Activated CD8-positive, alpha-beta memory T cell treated with anti-CD3 and anti-CD28 coated beads, Interleukin-2, amount 50 U/mL, for 48 hours (primary cell): ENCODE measurements around the gene PLK5.
A peak's percentile ranks its signal among the peaks of the same experiment; 100 is the strongest.

Experiments
- DNase-seq: peaks from one replicate; pipeline ENCODE4 v3.0.0-alpha.2; 2020

Gene PLK5

DNA sequence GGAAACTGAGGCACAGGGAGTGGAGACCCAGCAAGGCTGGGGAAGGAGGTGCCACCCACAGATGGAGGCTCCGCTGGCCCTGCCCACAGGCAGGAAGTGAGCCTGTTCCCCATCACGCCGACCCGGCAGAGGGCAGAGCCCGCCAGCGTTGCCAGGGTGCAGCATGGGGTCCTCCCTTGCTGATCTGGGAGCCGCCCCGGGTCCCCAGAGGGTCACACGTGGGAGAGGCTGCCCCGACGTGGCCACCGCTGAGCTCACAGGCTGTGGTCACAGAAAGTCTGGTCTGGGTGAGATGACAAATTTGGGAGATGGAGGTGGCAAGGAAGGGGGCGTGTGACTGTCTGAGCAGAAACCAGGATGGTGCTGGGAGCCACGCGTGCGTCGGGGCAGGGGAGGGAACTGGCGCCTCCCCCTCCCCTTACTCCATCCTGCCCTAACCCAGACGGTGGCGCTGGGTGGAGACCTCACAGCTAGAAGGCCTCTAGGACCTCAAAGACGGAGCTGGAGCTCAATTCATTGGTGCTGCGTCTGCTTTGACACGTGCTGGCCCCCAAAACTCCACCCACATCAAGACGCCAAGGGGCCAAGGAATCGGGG, 36.5 kb downstream of the PLK5 start:
- no peak for DNase-seq

DNA sequence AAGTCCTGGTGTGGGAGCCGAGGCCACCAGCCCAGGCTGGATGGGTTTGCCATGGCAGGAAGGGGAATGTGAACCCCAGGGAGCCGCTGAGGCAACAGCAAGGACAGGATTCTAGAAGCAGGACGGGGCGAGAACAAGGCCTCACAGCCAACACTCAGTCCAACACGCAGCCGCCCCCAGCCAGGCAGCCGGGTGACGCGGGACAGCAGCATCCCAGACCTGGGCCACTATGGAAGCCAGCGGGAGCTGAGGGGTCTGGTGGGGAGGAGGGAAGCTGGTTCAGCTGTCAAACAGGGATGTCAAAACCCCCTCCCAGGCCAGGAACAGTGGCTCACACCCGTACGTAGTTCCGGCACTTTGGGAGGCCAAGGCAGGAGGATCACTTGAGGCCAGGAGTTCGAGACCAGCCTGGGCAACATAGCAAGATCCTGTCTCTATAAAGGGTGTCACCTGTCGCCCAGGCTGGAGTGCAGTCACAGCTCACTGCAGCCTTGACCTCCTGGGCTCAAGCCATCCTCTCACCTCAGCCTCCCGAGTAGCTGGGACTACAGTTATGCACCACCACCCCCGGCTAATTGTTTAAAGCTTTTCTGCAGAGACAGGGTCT, 37.5 kb downstream of the PLK5 start:
- no peak for DNase-seq

DNA sequence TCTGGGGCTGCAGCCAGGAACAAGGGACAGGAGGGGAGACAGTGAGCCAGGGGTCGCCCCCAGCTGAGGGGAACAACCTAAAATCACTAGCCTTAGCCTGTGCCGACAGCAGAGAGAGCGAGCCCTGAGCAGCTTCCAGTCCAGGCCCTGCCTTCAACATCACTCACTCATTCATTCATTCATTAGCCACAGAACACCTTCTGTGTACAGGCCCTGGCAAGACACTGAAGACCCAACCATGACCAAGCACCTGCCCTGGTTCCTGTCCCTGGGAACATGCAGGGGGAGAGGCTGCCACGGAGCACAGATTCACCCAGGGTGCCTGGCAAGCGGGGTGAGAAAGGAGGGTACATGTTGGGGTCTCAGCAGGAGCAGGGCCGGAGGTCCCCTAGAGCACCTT, 39.4 kb downstream of the PLK5 start:
- DNase-seq: no peak

DNA sequence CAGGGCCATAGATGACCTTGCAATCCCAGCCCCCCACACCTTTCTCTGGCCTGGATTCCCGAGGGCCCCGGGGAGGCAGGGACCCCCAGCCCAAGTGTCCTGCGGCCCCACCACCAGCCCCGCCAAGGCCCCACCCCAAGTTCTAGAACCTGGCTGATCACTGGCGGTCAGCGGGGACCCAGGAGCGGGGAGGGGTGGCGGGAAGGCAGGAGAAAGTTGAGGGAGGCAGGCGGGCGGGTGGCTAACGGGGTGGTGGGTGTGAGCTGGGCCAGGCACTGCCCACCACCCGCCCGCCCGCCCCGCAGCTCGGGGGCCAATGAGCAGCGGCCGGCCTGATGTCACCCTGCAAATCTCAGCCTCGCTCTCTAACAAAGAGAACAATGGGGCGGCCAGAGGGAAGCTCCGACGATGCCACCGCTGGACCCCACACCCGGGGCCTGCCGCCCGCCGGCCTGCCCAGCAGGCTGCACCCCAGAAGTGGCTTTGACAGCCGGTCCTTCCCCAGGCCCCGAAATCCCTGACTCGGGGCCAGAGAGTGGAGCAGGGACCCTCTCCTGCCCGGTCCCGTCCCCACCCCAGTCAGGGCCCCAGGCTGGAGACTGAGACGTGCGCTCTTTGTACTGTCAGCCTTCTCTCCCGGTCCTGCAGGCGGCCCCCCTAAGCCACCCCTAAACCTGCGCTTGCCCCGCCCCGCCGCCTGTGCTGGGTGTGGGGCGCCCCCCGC, 42.7 kb downstream of the PLK5 start:
- no peak for DNase-seq

DNA sequence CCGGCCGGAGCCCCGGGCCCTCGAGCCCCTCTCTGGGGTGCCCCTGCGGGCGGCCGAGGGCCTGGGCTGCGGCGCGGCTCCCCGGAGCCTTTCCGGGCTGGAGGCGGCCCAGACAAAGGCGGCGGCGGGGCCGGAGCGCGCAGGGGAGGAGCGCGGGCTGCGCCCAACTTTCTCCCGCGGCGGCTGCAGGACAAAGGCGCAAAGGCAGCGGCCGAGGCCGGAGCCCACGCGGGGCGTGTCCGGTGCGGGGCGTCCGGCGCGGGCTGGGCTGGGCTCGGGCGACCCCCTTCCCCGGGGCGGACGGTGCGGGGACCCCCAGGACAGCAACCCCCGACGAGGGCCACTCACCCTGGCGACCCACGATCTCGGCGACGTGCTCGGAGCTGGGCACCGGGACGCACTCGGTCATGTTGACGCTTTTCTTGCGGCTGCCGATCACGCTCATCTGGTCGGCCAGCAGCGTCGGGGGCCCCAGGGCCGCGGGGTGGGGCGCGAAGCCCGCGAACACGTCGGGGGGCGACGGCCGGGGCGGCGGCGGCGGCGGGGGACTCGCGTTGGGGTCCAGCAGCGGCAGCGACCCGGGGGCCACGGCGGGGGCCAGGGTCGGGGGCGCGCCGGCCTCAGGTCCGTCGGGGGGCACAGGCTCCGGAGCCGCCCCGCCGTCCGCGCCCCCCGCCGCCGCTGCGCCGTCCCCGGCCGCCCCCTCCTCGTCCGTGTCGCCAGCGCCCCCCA, 43.4 kb downstream of the PLK5 start:
- no peak for DNase-seq

DNA sequence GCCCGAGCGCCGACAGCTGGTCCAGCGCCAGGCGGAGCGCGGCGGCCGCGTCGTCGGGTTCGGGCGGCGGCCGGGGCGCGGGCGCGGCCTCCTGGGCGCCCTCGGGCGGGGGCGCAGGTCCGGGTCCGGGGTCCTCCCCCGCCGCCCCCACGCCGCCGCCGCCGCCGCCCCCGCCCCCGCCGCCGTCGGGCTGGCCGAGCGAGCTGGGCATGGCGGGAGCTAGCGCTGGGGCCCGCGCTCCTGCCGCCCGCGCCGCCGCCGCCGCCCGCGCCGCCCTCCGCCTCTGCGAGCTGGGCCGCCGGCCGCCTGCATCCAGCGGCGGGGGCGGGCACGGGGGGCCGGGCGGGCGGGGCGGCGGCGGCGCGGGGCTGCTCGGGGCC, 44.0 kb downstream of the PLK5 start:
- no peak for DNase-seq

DNA sequence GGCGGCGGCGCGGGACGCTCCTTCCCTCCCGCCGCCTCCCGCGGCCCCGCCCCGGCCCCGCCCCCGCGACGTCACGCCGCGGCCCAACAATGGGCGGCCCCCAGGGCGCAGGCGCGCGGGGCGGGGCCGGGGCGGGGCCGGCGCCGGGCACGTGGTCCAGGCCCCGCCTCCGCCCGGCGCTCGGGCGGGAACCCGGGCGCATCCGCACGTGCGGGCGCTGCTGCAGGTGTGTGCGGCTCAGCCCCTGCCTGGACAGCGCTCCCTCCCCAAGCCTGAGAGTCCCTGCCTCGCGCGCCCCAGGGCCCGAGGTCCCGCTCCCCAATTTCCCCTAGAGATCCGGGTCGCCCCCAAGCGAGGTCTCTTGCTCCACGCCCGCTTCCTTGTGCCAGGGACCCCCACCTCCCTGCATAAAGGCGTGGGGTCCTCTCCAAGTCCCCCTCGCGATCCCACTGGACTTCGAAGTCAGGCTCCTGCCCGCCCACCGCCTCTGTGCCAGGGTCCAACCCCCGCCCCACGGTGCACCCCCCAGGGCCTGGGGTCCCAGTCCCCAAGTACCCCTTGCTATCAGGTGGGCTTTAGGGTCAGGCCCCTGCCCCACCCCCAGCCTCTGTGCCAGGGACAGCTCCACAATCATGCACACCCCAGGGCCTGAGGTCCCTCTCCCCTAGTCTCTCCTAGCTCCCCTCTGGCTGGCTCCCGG, 44.6 kb downstream of the PLK5 start, which contains the start of gene MEX3D:
Gene MEX3D (minus strand): TSS at position 6 of the 700 bp plus-strand sequence. CDS start 267 bp downstream, outside the sequence.
- DNase-seq: peak; percentile 92

DNA sequence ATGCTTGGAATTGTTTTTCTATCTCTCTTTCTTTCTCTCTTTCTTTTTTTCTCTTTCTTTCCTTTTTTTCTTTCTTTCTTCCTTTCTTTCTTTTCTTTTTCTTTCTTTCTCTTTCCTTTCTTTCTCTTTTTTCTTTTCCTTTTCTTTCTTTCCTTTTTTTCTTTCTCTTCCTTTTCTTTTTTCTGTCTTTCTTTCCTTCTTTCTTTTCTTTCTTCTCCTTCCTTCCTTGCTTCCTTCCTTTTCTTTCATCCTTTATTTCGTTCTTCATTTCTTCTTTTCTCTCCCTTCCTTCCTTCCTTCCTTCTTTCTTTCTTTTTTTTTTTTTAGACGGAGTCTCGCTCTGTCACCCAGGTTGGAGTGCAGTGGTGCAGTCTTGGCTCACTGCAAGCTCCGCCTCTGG, 46.1 kb downstream of the PLK5 start:
- DNase-seq: no peak

DNA sequence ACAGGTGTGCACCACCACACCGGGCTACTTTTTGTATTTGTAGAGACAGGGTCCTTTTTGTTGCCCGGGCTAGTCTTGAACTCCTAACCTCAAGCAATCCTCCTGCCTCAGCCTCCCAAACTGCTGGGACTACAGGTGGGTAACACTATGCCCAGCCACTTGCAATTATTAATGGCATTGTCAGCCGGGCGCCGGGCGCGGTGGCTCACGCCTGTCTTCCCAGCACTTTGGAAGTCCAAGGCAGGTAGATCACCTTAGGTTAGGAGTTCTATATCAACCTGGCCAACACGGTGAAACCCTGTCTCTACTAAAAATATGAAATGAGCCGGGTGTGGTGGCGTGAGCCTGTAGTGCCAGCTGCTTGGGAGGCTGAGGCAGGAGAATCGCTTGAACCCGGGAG, 47.0 kb downstream of the PLK5 start:
- DNase-seq: no peak

DNA sequence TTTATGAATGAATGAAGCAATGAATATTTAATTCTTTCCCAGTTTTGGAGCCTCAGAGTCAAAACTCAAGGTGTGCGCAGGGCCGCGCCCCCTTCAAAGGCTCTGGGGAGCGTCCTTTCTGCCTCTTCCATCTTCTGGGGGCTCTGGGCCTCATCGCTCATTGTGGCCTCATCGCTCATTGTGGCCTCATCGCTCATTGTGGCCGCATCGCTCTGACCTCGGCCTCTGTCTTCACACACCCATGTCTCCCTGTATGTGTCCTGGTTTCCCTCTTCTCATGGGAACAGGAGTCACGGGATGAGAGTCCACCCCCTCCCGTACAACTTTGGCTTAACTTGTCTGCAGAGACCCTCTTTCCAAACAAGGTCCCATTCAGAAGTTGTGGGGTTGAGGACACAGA, 47.5 kb downstream of the PLK5 start:
- DNase-seq: no peak

DNA sequence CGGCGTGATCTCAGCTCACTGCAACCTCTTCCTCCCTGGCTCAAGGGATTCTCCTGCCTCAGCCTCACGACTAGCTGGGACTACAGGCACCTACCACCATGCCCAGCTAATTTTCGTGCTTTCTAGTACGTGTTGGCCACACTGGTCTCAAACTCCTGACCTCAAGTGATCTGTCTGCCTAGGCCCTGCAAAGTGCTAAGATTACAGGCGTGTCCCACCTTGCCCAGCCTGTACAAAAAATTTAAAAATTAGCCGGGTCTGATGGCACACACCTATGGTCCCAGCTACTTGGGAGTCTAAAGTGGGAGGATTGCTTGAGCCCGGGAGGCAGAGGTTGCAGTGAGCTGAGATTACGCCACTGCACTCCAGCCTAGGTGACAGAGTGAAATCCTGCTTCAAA, 48.9 kb downstream of the PLK5 start:
- no peak for DNase-seq

DNA sequence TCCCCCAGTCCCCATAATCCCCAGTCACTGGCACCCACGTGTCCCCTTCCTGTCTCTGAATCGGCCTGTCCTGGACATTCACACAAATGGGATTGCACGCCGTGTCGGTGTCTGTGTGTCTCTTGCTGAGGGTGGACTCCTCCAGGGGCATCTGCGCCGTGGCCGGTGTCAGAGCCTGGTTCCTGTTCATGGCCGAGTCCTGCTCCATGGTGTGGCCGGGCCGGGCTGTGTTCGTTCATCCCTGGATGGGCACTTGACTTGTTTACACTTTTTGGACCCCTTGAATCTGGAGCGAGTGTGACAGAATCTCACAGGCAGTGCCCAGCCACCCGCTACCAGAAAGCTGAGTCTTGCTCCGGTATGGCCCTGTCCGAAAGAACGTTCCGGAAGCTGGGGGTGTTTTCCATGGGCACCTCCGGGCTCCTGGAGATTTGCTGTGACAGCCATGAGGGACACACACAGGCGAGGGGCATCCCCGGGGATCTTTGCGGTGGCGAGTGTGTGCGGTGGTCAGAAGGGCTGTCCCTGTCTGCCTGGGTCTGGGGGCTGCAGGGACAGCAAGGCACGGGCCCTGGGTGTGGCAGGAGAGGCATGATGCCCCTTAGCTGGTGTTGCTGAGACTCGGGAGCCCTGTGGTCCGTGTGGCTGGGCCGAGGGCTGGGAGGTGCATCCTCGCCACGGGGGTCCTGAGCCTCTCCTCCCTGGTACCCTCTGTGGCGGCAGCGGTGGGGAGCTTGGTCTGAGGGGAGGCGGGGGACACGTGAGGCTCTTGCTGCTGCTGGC, 50.7 kb downstream of the PLK5 start:
- no peak for DNase-seq

DNA sequence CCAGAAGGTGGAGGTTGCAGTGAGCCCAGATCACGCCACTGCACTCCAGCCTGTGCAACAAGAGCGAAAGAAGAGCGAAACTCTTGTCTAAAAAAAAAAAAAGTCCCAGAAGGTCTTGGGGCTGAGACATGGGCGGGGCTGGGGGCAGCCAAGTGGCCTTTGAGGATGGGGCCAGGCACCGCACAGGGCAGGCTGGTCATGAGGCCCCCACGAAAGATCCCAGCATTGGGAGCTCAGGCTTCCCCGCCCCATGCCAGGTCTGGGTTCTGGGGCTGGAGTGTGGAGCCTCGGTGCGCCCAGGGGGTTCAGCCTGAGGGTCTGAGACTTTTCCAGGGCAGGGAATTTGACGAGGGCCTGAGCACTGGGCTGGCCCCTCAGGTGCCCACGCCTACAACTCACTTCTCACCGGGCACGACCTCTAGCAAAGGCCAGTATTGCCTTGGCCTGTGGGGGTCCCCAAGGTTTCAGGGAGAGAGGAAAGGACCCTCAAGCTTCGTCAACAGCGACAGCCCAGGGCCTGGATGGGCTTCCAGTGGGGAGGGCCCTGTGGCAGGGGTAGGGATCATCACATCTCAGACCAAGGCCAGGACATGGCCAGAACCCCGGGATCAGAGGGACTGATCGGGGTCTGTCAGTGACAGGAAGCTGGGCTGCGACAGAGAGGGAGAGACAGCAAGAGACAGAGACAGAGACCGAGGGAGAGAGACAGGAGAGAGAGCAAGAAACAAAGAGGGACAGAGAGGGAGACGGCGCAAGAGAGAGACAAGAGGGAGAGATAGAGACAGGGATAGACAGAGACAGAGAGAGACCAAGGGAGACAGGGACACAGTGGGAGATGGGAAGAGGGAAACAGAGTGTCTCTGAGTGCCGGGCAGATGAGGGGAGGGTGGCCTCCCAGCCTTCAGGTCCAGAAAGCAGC, 51.7 kb downstream of the PLK5 start:
- no peak for DNase-seq

DNA sequence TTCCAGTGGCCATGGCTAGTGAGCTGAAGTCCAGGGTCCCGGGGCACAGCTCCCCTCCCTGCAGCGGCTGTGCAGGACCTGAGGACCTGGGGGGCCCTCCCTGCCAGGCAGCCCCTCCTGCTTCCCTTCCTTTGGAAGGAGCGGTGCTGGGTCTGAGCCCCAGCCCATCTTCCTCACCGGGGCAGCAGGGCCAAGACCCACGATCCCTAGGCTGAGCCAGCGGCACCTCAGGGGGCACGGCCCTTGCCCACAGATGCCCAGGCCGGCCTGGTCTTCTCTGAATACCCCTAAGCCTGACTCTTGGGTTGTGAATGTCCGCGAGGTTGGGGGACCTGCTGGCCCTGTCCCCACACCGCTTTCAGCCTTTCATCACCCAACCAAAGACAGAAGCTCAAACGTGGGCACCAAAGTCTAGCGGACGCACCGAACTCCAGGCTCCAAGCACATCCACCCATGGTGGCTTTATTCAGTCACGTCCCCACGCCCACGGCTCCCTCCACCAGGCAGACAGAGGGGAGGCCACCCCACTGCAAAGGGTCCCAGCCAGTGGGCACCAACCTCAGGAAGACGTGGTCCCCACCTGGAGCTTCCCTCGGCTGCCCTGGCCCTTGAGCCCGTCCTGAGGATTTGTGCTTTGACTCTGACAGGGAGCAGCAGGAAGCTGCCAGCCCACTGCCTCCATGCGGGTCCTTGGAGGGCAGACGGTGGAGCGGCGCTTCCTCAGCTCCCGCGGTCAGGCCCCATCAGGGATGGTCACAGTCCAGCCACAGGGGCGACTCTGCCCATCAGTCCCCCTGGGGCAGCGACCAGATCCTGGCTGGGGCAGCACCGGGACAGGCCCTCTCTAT, 52.6 kb downstream of the PLK5 start:
- no peak for DNase-seq

DNA sequence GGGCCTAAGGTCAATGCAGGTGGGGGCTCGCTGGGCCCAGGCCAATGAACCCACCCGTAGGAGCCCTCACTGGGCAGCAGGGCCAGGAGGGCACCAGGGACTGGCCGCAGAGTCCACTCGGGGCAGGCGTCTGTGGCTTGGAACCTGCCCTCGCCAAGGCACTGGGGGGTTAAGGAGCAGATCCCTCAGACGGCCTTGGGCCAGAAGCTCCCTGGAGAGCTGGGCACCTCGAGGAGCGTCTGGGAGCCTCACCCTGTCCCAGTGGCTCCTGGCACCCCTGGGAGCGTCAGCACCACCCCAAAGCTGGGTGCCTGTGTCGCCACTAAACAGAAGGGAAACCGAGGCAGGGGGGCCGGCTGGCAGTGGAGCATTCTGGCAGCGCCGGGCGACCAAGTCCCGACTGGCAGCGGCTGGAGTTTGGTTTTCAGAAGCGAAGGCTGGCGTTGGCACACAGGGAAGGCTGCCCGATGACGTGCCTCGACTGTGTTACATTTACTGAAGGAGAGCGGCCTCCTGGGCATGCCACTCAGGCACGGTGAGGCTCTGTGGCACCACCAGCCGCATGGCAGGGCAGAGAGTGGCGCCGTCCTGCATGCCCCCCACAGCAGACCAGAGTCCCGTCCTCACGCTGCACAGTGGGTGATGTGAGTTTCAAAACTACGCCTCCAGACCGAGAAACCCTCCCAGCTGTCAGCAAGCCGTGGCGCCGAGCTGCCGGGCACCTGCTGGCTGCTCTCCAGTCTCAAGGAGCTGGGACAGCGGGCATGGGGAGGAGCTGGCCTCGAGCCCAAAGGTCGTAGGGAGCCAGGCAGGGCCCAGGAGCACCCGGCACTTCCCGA, 53.4 kb downstream of the PLK5 start:
- DNase-seq: no peak

DNA sequence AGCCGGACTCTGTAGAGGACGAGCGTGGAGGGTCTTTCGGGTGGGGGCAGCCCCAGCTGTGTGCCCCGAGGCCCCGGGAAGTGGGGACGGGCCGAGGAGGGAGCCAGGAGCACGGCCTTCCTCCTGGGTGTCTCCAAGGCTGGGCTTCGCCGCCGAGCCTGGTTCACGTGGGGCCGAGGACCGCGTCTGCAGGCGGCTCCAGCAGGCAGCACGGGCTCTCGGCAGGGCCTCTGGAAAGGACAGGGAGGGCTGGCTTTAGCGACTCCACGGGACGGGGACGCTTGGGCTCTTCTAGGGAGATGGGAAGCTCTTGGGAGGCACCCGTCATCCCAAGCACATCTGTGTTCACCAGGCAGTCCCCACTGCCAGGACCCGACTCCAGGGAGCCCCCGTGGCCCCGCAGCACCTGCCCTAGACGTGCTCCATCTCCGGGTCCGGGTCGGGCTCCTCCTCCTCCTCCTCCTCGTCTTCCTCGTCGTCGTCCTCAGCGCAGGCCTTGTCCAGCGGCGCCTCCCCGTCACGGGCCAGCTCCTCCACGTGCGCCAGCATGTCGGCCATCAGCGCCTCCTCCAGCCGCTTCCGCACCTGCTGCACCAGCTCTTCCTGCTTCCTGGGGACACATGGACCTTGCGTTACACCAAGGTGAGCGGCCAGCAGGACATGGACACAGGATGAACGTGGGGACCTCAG, 54.2 kb downstream of the PLK5 start:
- no peak for DNase-seq

DNA sequence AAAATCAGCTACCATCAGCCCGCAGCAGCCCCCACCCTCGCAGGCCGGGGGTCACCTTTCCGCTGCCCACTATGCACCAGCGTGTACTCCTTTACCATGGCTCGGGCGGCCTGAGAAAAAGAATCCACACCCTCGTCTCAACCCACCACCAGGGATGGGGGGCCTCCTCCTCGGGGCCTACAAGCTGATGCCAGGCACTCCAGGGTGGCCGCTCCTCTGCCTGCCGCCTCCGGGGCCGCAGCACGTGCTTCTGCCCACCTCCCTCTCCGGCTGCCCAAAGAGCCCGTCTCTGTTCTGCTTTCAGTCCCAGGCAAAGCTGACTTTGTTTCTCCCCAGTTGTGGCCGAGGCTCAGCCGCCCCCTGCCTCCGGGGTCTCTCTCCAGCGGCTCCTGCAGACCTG, 55.3 kb downstream of the PLK5 start:
- no peak for DNase-seq

DNA sequence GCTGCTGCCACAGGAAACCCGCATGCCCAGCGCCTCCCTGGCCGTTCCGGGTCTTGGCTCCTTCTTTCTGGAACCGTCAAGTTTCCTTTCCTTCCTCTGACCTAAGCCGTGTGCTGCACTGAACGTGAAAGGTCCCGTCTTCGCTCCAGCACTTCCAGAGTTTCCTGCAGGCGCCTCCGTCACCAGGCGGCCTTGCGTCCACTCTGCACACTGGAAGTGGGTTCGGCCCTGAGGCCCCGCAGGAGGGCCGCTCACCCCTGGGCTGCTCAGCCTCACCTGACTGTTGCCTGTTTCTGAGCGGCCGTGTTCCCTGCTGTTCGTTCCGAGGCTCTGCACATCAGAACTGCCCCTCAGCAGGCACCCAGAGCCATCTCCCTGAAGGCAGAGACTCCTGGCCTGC, 56.5 kb downstream of the PLK5 start:
- DNase-seq: no peak

DNA sequence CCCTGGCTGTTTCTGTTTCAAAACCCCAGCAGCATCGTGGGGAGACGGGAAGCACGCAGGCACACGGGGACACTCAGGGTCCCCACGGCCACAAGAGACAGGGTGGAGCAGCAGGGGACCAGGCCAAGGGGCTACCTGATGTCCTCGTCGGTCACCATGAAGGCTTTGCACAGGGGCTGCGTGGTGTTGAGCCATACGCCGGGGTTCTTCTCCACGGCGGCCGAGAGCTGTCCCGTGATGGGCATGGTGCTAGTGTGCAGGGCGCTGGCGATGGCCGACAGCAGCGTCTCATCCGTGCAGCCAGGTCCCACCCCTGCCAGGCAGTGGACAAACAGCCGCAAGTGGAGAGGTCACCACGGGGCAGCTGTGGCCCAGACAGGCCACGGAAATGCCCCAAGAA, 57.1 kb downstream of the PLK5 start:
- no peak for DNase-seq
